Common myeloid progenitor, CD34-positive (primary cell): ENCODE data around the gene AKAP12.
A peak's percentile ranks its signal among the peaks of the same experiment; 100 is the strongest.

Source experiments
- CTCF ChIA-PET: fragments of 350-600 bp; sonication (Branson Sonifier 250); formaldehyde crosslinking; loops from one replicate; lab custom pipeline; 2021; ENCODE audit warnings: antibody characterized with exemption; lab: Charles Lee
- POLR2A ChIA-PET: fragments of 350-600 bp; sonication (Branson Sonifier 250); formaldehyde crosslinking; loops from one replicate; lab custom pipeline; 2021; ENCODE audit warnings: antibody characterized with exemption; lab: Charles Lee
- DNase-seq, 3 donors: peaks; one replicate each; pipeline versions ENCODE4 v3.0.0 to v3.0.0-alpha.2; 2013
- H3K27ac ChIP-seq, 2 experiments: 1 replicate in 1 of 2; 2 replicates in 1 of 2; pipeline ENCODE4 v1.7.0; 2013; ENCODE audit warnings: inconsistent platforms in 2 of 2, low read length in 2 of 2, mild to moderate bottlenecking in 2 of 2, low read depth in 1 of 2, moderate library complexity in 1 of 2; ENCODE audit not compliant: severe bottlenecking in 2 of 2, insufficient read depth in 1 of 2, poor library complexity in 1 of 2
- H3K27me3 ChIP-seq, 5 experiments: replicated peaks in 2 of 5; 1 replicate in 3 of 5; 2 replicates in 2 of 5; pipeline versions ENCODE4 v1.6.1 to v1.7.0; 2013; ENCODE audit warnings: low read length in 4 of 5, mild to moderate bottlenecking in 2 of 5, moderate library complexity in 2 of 5, inconsistent platforms in 1 of 5; ENCODE audit not compliant: insufficient read depth in 5 of 5, control insufficient read depth in 4 of 5
- H3K36me3 ChIP-seq, 4 experiments: 1 replicate in 2 of 4; 2 replicates in 2 of 4; pipeline versions ENCODE4 v1.6.1 to v1.7.0; 2013; ENCODE audit warnings: low read length in 3 of 4, control low read depth in 1 of 4, mild to moderate bottlenecking in 1 of 4; ENCODE audit not compliant: control insufficient read depth in 4 of 4, insufficient read depth in 4 of 4
- H3K4me1 ChIP-seq, 4 experiments: 1 replicate in 3 of 4; 2 replicates in 1 of 4; pipeline versions ENCODE4 v1.6.1 to v1.7.1; 2013; ENCODE audit warnings: low read length in 3 of 4, mild to moderate bottlenecking in 3 of 4, control low read depth in 1 of 4, inconsistent platforms in 1 of 4, moderate library complexity in 1 of 4; ENCODE audit not compliant: control insufficient read depth in 4 of 4, insufficient read depth in 4 of 4; ENCODE audit errors: control extremely low read depth in 1 of 4
- H3K4me3 ChIP-seq, 7 experiments: 1 replicate in 4 of 7; 2 replicates in 3 of 7; pipeline versions ENCODE4 v1.5.1 to v1.7.0; 2013; ENCODE audit warnings: mild to moderate bottlenecking in 7 of 7, low read length in 6 of 7, moderate library complexity in 6 of 7, inconsistent platforms in 2 of 7, low read depth in 2 of 7, control low read depth in 1 of 7; ENCODE audit not compliant: insufficient read depth in 4 of 7, control insufficient read depth in 1 of 7; ENCODE audit errors: extremely low read depth in 1 of 7
- H3K9me3 ChIP-seq, 5 experiments: 1 replicate in 4 of 5; 2 replicates in 1 of 5; pipeline versions ENCODE4 v1.6.1 to v1.7.1; 2013; ENCODE audit warnings: low read length in 4 of 5, mild to moderate bottlenecking in 2 of 5, inconsistent platforms in 1 of 5, low read depth in 1 of 5, moderate library complexity in 1 of 5; ENCODE audit not compliant: control insufficient read depth in 4 of 5, insufficient read depth in 2 of 5; ENCODE audit errors: control extremely low read depth in 1 of 5
- WGBS: methylation state at CpG from one replicate; pipeline ENCODE4 v1.1.5; 2013; ENCODE audit not compliant: insufficient coverage; 5-methylcytosine and 5-hydroxymethylcytosine counted together

AKAP12 gene

DNA sequence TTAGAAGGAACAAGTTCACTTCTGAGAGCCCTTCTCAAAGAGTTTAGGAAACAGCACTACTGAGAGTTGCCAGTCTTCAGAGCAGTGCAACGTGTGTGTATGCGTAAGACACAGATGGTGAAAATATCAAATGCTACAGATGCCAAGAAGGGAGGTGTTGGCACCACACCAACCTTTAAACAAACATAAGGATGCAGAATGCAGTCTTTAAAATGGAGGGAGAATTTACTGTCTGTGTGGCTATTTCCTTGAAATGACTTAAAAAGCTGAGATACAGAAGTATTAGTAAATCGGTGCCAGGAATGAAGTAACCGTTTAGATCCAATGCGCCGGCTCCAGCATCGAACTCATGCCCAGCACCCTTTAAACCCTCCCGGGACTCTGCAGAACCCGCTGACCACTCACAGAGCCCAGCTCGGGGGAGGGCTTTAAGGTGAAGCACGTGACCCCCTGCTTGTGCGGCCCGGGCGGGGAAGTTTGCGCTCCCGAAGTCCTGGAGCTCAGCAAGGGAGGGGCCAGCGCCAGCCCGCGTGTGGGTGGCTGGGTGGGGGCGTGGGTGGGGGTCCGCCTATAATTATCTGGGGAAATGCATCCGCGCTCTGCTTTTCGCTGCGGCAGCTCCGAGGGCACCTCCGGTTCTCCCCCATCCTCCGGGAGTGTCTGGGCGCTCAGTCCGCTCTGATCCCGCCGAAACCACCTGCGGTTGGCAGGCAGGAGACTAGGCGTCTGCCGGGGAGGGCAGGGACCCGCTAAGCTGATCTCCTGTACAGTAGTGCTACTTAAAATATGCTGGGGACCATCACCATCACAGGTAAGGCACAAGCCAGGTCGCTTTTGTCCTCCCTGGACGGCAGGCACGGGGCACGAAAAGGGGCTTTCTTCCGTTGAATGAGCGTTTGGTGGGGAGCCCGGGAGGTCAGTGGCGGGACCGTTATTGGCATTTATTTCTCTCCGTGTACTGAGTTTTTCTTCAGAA is 85.6 kb downstream of the AKAP12 start:
- ChIA-PET POLR2A (no interaction called here), CTCF (interaction anchor here (0.7 to 18.8 kb wide), 34 partner anchors 8 to 929 kb away, joined by 3 to 260 read pairs (median 4); partner anchors contain the start of gene MTHFD1L)
- DNase-seq = peak in 2 of 3 donors; percentile 47 to 54
- Histone ChIP-seq H3K27ac (no peak overlapping the region), H3K4me3 (peak overlapping the region in 6 of 7 experiments; percentile 23 to 65 (median 52)), H3K4me1 (peaks cover 0 to 15% (median 7%) of the 10 kb centered on the region in 4 experiments), H3K9me3 (peaks cover 0 to 2% (median 0%) of the 10 kb centered on the region in 5 experiments), H3K36me3 (no peaks in the 10 kb centered on the region), H3K27me3 (peaks cover 4 to 34% (median 13%) of the 10 kb centered on the region in 5 experiments)
- WGBS = under 1% methylated on average over 34 of the region's 46 CpGs

DNA sequence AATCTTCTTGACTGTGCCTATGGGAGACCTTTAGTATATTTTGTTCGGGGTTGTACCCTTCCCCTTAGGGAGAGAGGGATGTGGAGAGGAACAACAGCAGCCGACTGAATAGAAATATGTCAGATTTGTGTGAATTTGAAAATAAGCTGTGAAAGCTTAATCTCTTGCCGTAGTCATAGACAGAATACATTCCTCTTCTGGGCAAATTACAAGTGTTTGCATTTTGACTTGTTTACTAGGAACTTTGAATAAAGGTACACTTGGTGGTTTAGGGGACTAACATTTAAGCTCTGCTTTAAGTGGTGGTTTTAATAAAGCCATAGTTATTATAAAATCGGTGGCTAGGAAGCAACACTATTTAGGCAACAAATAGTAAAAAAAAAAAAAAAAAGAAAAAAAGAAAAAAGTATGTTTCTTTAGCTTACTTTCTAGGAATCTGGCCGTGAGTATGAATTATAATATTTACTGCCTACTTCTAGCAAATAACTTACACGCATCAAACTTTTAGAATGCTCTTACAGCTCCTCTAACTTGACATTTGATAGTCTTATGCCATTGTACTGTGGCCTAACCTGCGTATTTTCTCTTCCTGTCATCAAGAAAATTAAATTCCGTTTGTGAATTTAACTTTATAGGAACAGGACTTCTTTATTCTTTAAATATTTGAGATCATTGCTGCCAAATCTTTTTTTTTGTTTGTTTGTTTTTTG is 86.5 kb downstream of the AKAP12 start:
- Histone ChIP-seq H3K9me3 (peaks cover 0 to 2% (median 0%) of the 10 kb centered on the region in 5 experiments), H3K4me3 (peak overlapping the region in 5 of 7 experiments; percentile 23 to 65 (median 53)), H3K36me3 (no peaks in the 10 kb centered on the region), H3K27me3 (peaks cover 4 to 34% (median 15%) of the 10 kb centered on the region in 5 experiments), H3K4me1 (peaks cover 0 to 15% (median 7%) of the 10 kb centered on the region in 4 experiments), H3K27ac (no peak overlapping the region)
- DNase-seq = no peak
- 100% methylated on average over 1 of the region's 8 CpGs for WGBS
- CTCF ChIA-PET = interaction anchor here (1.0 to 18.8 kb wide), 10 partner anchors 8 to 434 kb away, joined by 3 to 260 read pairs (median 7); no protein-coding TSS in a partner anchor
- POLR2A ChIA-PET = no interaction called here

DNA sequence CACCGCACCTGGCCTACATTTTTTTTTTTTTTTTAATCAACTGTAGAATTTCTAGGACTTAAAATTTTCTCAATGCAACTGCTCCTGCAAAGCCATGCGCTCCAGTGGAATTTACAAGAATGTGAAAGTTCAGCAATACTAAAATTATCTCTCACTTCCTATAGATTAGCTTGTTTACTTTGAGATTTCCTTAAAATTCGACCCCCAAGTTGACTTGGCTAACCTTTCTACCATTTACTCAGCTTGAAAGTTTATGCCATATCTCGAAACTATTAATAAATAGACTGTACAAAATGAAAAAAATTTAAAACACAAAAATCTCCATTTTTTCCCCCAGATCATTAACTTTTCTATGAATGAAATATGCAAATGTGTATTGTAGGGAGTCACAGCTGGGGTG is 87.3 kb downstream of the AKAP12 start:
- 90% methylated on average over 2 of the region's 4 CpGs for WGBS
- Histone ChIP-seq H3K36me3 (no peaks in the 10 kb centered on the region), H3K9me3 (no peaks in the 10 kb centered on the region), H3K27me3 (peaks cover 4 to 34% (median 15%) of the 10 kb centered on the region in 5 experiments), H3K4me3 (no peak overlapping the region), H3K27ac (no peak overlapping the region), H3K4me1 (peaks cover 0 to 15% (median 7%) of the 10 kb centered on the region in 4 experiments)
- ChIA-PET CTCF (interaction anchor here (1.3 to 18.8 kb wide), 5 partner anchors 11 to 510 kb away, joined by 3 to 260 read pairs (median 4); no protein-coding TSS in a partner anchor), POLR2A (no interaction called here)
- no peak for DNase-seq

DNA sequence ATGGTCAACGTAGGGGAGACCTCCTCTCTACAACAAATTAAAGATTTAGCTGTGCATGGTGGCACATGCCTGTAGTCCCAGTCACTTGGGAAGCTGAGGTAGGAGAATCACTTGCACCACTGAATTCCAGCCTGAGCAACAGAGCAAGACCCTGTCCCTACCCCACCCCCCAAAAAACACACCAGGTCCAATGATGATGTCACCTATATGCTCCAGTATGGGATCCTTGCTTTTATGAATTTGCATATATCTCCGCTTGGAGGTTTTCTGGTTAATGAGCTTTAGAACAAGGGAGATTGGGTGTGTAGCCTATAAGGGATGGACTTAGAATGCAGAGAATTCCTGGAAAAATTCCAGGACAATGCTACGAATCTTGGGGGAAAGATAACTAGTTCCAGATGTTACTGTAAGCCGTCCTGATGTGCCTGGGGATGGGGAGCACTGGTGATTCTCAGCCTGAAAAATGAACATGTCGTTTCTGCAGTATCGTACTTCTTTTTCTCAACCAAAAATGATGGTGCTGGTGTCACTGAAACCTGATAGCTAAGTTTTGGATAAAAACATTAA is 90.4 kb downstream of the AKAP12 start:
- ChIA-PET POLR2A (no interaction called here), CTCF (interaction anchor here (2.0 to 18.8 kb wide), 3 partner anchors 9 to 438 kb away, joined by 4 to 260 read pairs (median 6); no protein-coding TSS in a partner anchor)
- Histone ChIP-seq H3K9me3 (no peaks in the 10 kb centered on the region), H3K36me3 (no peaks in the 10 kb centered on the region), H3K27ac (no peak overlapping the region), H3K27me3 (peaks cover 0 to 24% (median 9%) of the 10 kb centered on the region in 5 experiments), H3K4me3 (no peak overlapping the region), H3K4me1 (peaks cover 0 to 8% (median 6%) of the 10 kb centered on the region in 4 experiments)
- 100% methylated on average over 4 of the region's 6 CpGs for WGBS
- DNase-seq = no peak

GRCh38 chr6:151335930-151336329 is 96.2 kb downstream of the AKAP12 start:
- no peaks in the 10 kb centered on the region for H3K4me1 ChIP-seq
- POLR2A ChIA-PET = no interaction called here
- H3K27me3 ChIP-seq = peaks cover 0 to 4% (median 0%) of the 10 kb centered on the region in 5 experiments
- H3K4me3 ChIP-seq = no peak overlapping the region
- no peaks in the 10 kb centered on the region for H3K9me3 ChIP-seq
- no peaks in the 10 kb centered on the region for H3K36me3 ChIP-seq
- no peak for DNase-seq
- CTCF ChIA-PET = interaction anchor here (0.8 to 18.8 kb wide), 14 partner anchors 10 to 519 kb away, joined by 3 to 260 read pairs (median 5); no protein-coding TSS in a partner anchor
- no peak overlapping the region for H3K27ac ChIP-seq

DNA sequence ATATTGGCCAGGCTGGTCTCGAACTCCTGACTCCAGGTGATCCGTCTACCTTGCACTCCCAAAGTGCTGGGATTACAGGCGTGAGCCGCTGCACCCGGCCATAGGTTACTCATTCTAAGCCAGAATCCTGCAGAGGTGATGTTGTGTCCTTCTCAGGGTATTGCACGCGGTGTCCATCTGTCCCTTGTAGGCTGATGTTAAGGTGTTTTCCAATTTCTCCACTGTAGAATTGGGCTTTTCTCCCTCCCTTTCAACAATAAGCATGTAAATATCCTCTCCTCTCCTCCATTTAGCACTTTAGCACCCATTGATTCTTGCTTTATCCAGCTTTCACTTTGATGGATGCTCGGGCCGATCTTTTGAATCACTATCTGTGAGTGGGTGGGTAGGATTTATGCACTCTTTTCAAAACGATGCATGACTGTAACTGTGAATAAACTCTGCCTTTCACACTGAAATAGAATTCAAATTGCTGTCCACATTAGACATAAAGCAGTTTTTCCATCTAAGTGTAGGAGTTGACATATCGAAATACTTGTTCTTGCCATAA is 99.0 kb downstream of the AKAP12 start:
- no peaks in the 10 kb centered on the region for H3K9me3 ChIP-seq
- no peak for DNase-seq
- CTCF ChIA-PET = interaction anchor here (1.0 to 18.8 kb wide), 4 partner anchors 13 to 447 kb away, joined by 4 to 260 read pairs (median 21); no protein-coding TSS in a partner anchor
- H3K27me3 ChIP-seq = peaks cover 0 to 4% (median 0%) of the 10 kb centered on the region in 5 experiments
- H3K4me1 ChIP-seq = no peaks in the 10 kb centered on the region
- no peak overlapping the region for H3K4me3 ChIP-seq
- no peak overlapping the region for H3K27ac ChIP-seq
- POLR2A ChIA-PET = no interaction called here
- WGBS = 94% methylated on average over 7 of the region's 11 CpGs
- no peaks in the 10 kb centered on the region for H3K36me3 ChIP-seq
